HL-60 (cell line): ENCODE measurements around the gene KRTAP20-4.

Experiments used
- DNase-seq, 2 experiments: peaks; one replicate each; pipeline ENCODE4 v3.0.0-alpha.2; 2010 to 2020; ENCODE audit warnings: low read depth in 1 of 2, low spot score in 1 of 2
- H3K27ac ChIP-seq: fragments of 250-450 bp; sonication (Bioruptor Pico); replicated peaks from 2 replicates; pipeline ENCODE4 v1.5.1; 2020; ENCODE audit warnings: mild to moderate bottlenecking, moderate library complexity
- H3K27me3 ChIP-seq: fragments of 250-450 bp; sonication (Bioruptor Pico); 2 replicates; pipeline ENCODE4 v1.5.1; 2021; ENCODE audit warnings: mild to moderate bottlenecking, moderate library complexity; ENCODE audit not compliant: insufficient read depth, poor library complexity, severe bottlenecking
- H3K4me3 ChIP-seq: replicated peaks from 2 replicates; pipeline ENCODE4 v1.5.1; 2011; ENCODE audit warnings: mild to moderate bottlenecking, control low read depth, low read length; ENCODE audit not compliant: insufficient read depth
- GABPA ChIP-seq: IDR thresholded peaks from 2 replicates; pipeline ENCODE4 v1.6.1; 2012; ENCODE audit warnings: low read depth
- POLR2AphosphoS5 ChIP-seq: IDR thresholded peaks from 2 replicates; pipeline ENCODE4 v1.6.1; 2012; ENCODE audit warnings: low read depth
- SPI1 ChIP-seq: IDR thresholded peaks from 2 replicates; pipeline ENCODE4 v1.6.1; 2012; ENCODE audit warnings: low read depth, mild to moderate bottlenecking, borderline replicate concordance
- TF ChIP-seq, protein P1 (sequence below): IDR thresholded peaks from 2 replicates; pipeline ENCODE4 v1.6.1; 2012; ENCODE audit warnings: low read depth; ENCODE audit not compliant: insufficient replicate concordance
- TF ChIP-seq, protein P2 (sequence below): IDR thresholded peaks from one replicate; pipeline ENCODE4 v1.5.1; 2011; ENCODE audit warnings: low read length, control low read depth, inconsistent platforms; ENCODE audit not compliant: insufficient read depth

KRTAP20-4 gene

DNA sequence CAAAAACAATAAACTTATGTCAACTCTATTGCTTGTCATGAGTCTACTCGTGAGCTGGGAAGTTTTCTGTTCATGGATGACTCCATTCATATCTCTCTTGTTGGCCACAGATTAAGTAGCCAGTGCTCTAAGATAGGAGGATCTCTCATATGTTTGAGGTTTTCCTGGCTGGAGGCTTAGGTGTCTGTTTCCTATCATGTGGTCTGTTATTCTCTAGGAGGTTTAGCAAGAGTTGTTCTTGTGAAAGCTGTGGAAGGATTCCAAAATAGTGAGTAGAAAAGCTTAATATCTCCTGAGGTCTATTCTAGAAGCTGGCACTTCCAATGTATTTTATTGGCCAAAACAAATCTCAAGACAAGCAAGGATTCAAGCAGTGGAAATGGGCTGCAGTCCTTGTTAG is 8.8 kb downstream of the KRTAP20-4 start:
- Histone ChIP-seq H3K27me3 (no peaks in the 10 kb centered on the region), H3K4me3 (no peak overlapping the region), H3K27ac (no peak overlapping the region)
- TF ChIP-seq POLR2AphosphoS5 (no peak), GABPA (no peak), SPI1 (no peak)
- TF ChIP-seq, protein P1, sequence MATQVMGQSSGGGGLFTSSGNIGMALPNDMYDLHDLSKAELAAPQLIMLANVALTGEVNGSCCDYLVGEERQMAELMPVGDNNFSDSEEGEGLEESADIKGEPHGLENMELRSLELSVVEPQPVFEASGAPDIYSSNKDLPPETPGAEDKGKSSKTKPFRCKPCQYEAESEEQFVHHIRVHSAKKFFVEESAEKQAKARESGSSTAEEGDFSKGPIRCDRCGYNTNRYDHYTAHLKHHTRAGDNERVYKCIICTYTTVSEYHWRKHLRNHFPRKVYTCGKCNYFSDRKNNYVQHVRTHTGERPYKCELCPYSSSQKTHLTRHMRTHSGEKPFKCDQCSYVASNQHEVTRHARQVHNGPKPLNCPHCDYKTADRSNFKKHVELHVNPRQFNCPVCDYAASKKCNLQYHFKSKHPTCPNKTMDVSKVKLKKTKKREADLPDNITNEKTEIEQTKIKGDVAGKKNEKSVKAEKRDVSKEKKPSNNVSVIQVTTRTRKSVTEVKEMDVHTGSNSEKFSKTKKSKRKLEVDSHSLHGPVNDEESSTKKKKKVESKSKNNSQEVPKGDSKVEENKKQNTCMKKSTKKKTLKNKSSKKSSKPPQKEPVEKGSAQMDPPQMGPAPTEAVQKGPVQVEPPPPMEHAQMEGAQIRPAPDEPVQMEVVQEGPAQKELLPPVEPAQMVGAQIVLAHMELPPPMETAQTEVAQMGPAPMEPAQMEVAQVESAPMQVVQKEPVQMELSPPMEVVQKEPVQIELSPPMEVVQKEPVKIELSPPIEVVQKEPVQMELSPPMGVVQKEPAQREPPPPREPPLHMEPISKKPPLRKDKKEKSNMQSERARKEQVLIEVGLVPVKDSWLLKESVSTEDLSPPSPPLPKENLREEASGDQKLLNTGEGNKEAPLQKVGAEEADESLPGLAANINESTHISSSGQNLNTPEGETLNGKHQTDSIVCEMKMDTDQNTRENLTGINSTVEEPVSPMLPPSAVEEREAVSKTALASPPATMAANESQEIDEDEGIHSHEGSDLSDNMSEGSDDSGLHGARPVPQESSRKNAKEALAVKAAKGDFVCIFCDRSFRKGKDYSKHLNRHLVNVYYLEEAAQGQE = no peak
- TF ChIP-seq, protein P2, sequence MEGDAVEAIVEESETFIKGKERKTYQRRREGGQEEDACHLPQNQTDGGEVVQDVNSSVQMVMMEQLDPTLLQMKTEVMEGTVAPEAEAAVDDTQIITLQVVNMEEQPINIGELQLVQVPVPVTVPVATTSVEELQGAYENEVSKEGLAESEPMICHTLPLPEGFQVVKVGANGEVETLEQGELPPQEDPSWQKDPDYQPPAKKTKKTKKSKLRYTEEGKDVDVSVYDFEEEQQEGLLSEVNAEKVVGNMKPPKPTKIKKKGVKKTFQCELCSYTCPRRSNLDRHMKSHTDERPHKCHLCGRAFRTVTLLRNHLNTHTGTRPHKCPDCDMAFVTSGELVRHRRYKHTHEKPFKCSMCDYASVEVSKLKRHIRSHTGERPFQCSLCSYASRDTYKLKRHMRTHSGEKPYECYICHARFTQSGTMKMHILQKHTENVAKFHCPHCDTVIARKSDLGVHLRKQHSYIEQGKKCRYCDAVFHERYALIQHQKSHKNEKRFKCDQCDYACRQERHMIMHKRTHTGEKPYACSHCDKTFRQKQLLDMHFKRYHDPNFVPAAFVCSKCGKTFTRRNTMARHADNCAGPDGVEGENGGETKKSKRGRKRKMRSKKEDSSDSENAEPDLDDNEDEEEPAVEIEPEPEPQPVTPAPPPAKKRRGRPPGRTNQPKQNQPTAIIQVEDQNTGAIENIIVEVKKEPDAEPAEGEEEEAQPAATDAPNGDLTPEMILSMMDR = no peak
- DNase-seq = no peak

DNA sequence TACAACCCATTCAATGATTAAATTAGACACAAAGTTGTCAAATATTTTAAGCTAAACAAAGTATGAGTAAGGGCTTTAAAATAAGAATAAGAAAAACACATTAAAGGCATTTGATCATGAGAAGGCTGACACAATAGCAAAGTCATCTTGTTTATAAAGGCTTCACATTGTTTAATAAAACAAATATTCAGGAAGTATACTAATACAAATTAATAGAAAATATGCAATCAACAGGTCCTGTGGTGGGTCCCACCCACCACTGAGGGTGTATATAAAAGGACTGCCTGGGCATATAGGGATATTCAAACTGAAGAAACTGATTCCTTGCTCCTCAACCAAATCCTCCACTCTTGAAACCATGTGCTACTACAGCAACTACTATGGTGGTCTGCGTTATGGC is 14.5 kb downstream of the KRTAP20-4 start, which contains the start of gene KRTAP20-2:
KRTAP20-2 (plus strand) TSS at position 301 of the 400 bp plus-strand sequence; CDS start at position 359, 58 bp downstream.
- H3K27me3 ChIP-seq = no peaks in the 10 kb centered on the region

DNA sequence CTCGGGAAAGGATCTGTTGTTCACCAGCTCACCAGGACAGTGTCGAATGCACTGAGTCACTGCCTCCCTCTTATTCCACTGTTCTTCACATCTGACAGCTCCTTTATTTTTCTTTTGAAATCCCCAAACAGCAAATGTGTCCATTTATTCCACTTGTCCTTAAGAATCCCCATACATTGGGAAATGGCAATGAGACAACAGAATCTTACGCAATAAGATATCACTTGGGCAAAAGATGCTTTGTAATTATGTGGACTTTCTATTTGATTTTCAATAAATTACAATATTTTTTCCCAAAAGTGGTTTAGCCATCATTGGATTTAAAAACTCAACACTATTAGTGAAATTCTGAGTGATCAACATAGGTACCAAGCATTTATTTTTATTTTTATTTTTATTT is 18.3 kb downstream of the KRTAP20-4 start:
- TF ChIP-seq, protein P2 = no peak
- no peak for TF ChIP-seq POLR2AphosphoS5
- no peak for TF ChIP-seq SPI1
- TF ChIP-seq GABPA = no peak
- TF ChIP-seq, protein P1 = no peak
- H3K27me3 ChIP-seq = no peaks in the 10 kb centered on the region
- no peak for DNase-seq
- H3K27ac ChIP-seq = no peak overlapping the region
- no peak overlapping the region for H3K4me3 ChIP-seq

More for the DNA sequence above, 14.5 kb downstream of the KRTAP20-4 start, which contains the start of gene KRTAP20-2:
- Histone ChIP-seq H3K4me3 (no peak within 1 kb of the TSS), H3K27ac (no peak within 1 kb of the TSS)
- no peak for TF ChIP-seq SPI1
- TF ChIP-seq POLR2AphosphoS5 = no peak
- TF ChIP-seq, protein P1 = no peak
- TF ChIP-seq, protein P2 = no peak
- no peak for TF ChIP-seq GABPA
- no peak for DNase-seq
